ENCODE results near the gene OTP.

The OTP gene

GRCh38 chr5:77636641-77637169 is 1.8 kb downstream of the OTP start:
- H3K27ac ChIP-seq (ENCODE audit: low read depth, low read length): no peak overlapping the region
- no peak overlapping the region for H3K9ac ChIP-seq (ENCODE audit: low read length)
- no peak overlapping the region for H3K14ac ChIP-seq (ENCODE audit: low read length)
- peaks cover 12% of the 10 kb centered on the region for H3K9me3 ChIP-seq (ENCODE audit: insufficient read depth, low read depth, low read length)
- peaks cover 3 to 11% of the 10 kb centered on the region in 2 experiments for H3K4me1 ChIP-seq (ENCODE audit: control insufficient read depth in 1 of 2, insufficient read depth in 2 of 2, low read length in 2 of 2)
- H3K36me3 ChIP-seq (ENCODE audit: control insufficient read depth in 1 of 2, insufficient read depth in 2 of 2, low read length in 2 of 2): no peaks in the 10 kb centered on the region
- no peak overlapping the region for H3K18ac ChIP-seq (ENCODE audit: low read length)
- no peak overlapping the region for H3K4me2 ChIP-seq (ENCODE audit: low read length)
- H2BK120ac ChIP-seq (ENCODE audit: insufficient read depth, low read length, poor library complexity): no peak overlapping the region
- no peak overlapping the region for H3K4me3 ChIP-seq (ENCODE audit: low read depth, low read length)
- no peak overlapping the region for H2AK5ac ChIP-seq (ENCODE audit: low read length)
- H2BK5ac ChIP-seq (ENCODE audit: low read depth, low read length, poor library complexity): no peak overlapping the region
- no peak overlapping the region for H2AFZ ChIP-seq (ENCODE audit: insufficient read depth, low read length, poor library complexity)
- no peaks in the 10 kb centered on the region for H3K79me2 ChIP-seq (ENCODE audit: control insufficient read depth, insufficient read depth, low read length, poor library complexity)
- H4K8ac ChIP-seq (ENCODE audit: low read depth, low read length): no peak overlapping the region
- no peaks in the 10 kb centered on the region for H3K79me1 ChIP-seq (ENCODE audit: low read length)
- H2BK12ac ChIP-seq (ENCODE audit: low read length): no peak overlapping the region
- no peak for DNase-seq
- H4K91ac ChIP-seq (ENCODE audit: low read depth, low read length): no peak overlapping the region
- no peak overlapping the region for H4K12ac ChIP-seq (ENCODE audit: low read depth, low read length)
- no peak overlapping the region for H3K23ac ChIP-seq (ENCODE audit: low read length)
- peaks cover 68% of the 10 kb centered on the region for H3K27me3 ChIP-seq (ENCODE audit: insufficient read depth, low read length)
- H3K4ac ChIP-seq (ENCODE audit: low read depth, low read length): no peak overlapping the region
- WGBS (ENCODE audit: extremely low coverage, insufficient coverage, insufficient read length): no CpG with 5 or more reads among the region's 34 CpGs

- Histone ChIP-seq H2BK12ac (ENCODE audit: low read length) (no peak overlapping the region), H4K12ac (ENCODE audit: low read depth, low read length) (no peak overlapping the region), H2BK5ac (ENCODE audit: low read depth, low read length, poor library complexity) (no peak overlapping the region), H3K14ac (ENCODE audit: low read length) (no peak overlapping the region), H3K27me3 (ENCODE audit: insufficient read depth, low read length) (peaks cover 68% of the 10 kb centered on the region), H4K91ac (ENCODE audit: low read depth, low read length) (no peak overlapping the region), H2AK5ac (ENCODE audit: low read length) (no peak overlapping the region), H3K79me2 (ENCODE audit: control insufficient read depth, insufficient read depth, low read length, poor library complexity) (no peaks in the 10 kb centered on the region), H4K8ac (ENCODE audit: low read depth, low read length) (no peak overlapping the region), H3K27ac (ENCODE audit: low read depth, low read length) (no peak overlapping the region), H3K36me3 (ENCODE audit: control insufficient read depth in 1 of 2, insufficient read depth in 2 of 2, low read length in 2 of 2) (no peaks in the 10 kb centered on the region), H3K9me3 (ENCODE audit: insufficient read depth, low read depth, low read length) (peaks cover 12% of the 10 kb centered on the region), H3K4me3 (ENCODE audit: low read depth, low read length) (no peak overlapping the region), H2BK120ac (ENCODE audit: insufficient read depth, low read length, poor library complexity) (no peak overlapping the region), H3K4me1 (ENCODE audit: control insufficient read depth in 1 of 2, insufficient read depth in 2 of 2, low read length in 2 of 2) (peaks cover 3 to 11% of the 10 kb centered on the region in 2 experiments), H3K9ac (ENCODE audit: low read length) (no peak overlapping the region), H3K23ac (ENCODE audit: low read length) (no peak overlapping the region), H2AFZ (ENCODE audit: insufficient read depth, low read length, poor library complexity) (no peak overlapping the region), H3K18ac (ENCODE audit: low read length) (no peak overlapping the region), H3K4ac (ENCODE audit: low read depth, low read length) (no peak overlapping the region), H3K79me1 (ENCODE audit: low read length) (no peaks in the 10 kb centered on the region), H3K4me2 (ENCODE audit: low read length) (no peak overlapping the region)
- DNase-seq: no peak
- WGBS (ENCODE audit: extremely low coverage, insufficient coverage, insufficient read length): no CpG with 5 or more reads among the region's 30 CpGs
Observed at GRCh38 chr5:77635917-77636640, 2.4 kb downstream of the OTP start.

GRCh38 chr5:77635067-77635916 is 3.2 kb downstream of the OTP start:
- Histone ChIP-seq H2BK5ac (ENCODE audit: low read depth, low read length, poor library complexity) (no peak overlapping the region), H4K8ac (ENCODE audit: low read depth, low read length) (no peak overlapping the region), H3K4me2 (ENCODE audit: low read length) (no peak overlapping the region), H3K27ac (ENCODE audit: low read depth, low read length) (no peak overlapping the region), H2BK12ac (ENCODE audit: low read length) (no peak overlapping the region), H3K18ac (ENCODE audit: low read length) (no peak overlapping the region), H2AK5ac (ENCODE audit: low read length) (no peak overlapping the region), H2BK120ac (ENCODE audit: insufficient read depth, low read length, poor library complexity) (no peak overlapping the region), H3K4ac (ENCODE audit: low read depth, low read length) (no peak overlapping the region), H4K91ac (ENCODE audit: low read depth, low read length) (no peak overlapping the region), H3K4me3 (ENCODE audit: low read depth, low read length) (no peak overlapping the region), H3K27me3 (ENCODE audit: insufficient read depth, low read length) (peaks cover 68% of the 10 kb centered on the region), H3K4me1 (ENCODE audit: control insufficient read depth in 1 of 2, insufficient read depth in 2 of 2, low read length in 2 of 2) (peaks cover 6 to 15% of the 10 kb centered on the region in 2 experiments), H3K79me2 (ENCODE audit: control insufficient read depth, insufficient read depth, low read length, poor library complexity) (no peaks in the 10 kb centered on the region), H3K36me3 (ENCODE audit: control insufficient read depth in 1 of 2, insufficient read depth in 2 of 2, low read length in 2 of 2) (no peaks in the 10 kb centered on the region), H3K14ac (ENCODE audit: low read length) (no peak overlapping the region), H3K23ac (ENCODE audit: low read length) (no peak overlapping the region), H3K9ac (ENCODE audit: low read length) (no peak overlapping the region), H3K79me1 (ENCODE audit: low read length) (no peaks in the 10 kb centered on the region), H2AFZ (ENCODE audit: insufficient read depth, low read length, poor library complexity) (no peak overlapping the region), H3K9me3 (ENCODE audit: insufficient read depth, low read depth, low read length) (peaks cover 12% of the 10 kb centered on the region), H4K12ac (ENCODE audit: low read depth, low read length) (no peak overlapping the region)
- no CpG with 5 or more reads among the region's 11 CpGs for WGBS (ENCODE audit: extremely low coverage, insufficient coverage, insufficient read length)
- DNase-seq: peak in 1 of 2 donors; percentile 69

GRCh38 chr5:77633709-77634108 is 4.8 kb downstream of the OTP start:
- H4K12ac ChIP-seq (ENCODE audit: low read depth, low read length): no peak overlapping the region
- no CpG with 5 or more reads among the region's 5 CpGs for WGBS (ENCODE audit: extremely low coverage, insufficient coverage, insufficient read length)
- no peak overlapping the region for H3K27ac ChIP-seq (ENCODE audit: low read depth, low read length)
- H4K91ac ChIP-seq (ENCODE audit: low read depth, low read length): no peak overlapping the region
- H2AK5ac ChIP-seq (ENCODE audit: low read length): no peak overlapping the region
- H2BK12ac ChIP-seq (ENCODE audit: low read length): no peak overlapping the region
- no peak overlapping the region for H2BK5ac ChIP-seq (ENCODE audit: low read depth, low read length, poor library complexity)
- no peak overlapping the region for H3K9ac ChIP-seq (ENCODE audit: low read length)
- H3K23ac ChIP-seq (ENCODE audit: low read length): no peak overlapping the region
- H4K8ac ChIP-seq (ENCODE audit: low read depth, low read length): no peak overlapping the region
- H3K18ac ChIP-seq (ENCODE audit: low read length): no peak overlapping the region
- peaks cover 12 to 14% of the 10 kb centered on the region in 2 experiments for H3K4me1 ChIP-seq (ENCODE audit: control insufficient read depth in 1 of 2, insufficient read depth in 2 of 2, low read length in 2 of 2)
- DNase-seq: no peak
- no peak overlapping the region for H3K4me3 ChIP-seq (ENCODE audit: low read depth, low read length)
- H3K4me2 ChIP-seq (ENCODE audit: low read length): no peak overlapping the region
- peaks cover 72% of the 10 kb centered on the region for H3K27me3 ChIP-seq (ENCODE audit: insufficient read depth, low read length)
- H3K79me1 ChIP-seq (ENCODE audit: low read length): no peaks in the 10 kb centered on the region
- H2AFZ ChIP-seq (ENCODE audit: insufficient read depth, low read length, poor library complexity): no peak overlapping the region
- no peaks in the 10 kb centered on the region for H3K36me3 ChIP-seq (ENCODE audit: control insufficient read depth in 1 of 2, insufficient read depth in 2 of 2, low read length in 2 of 2)
- H3K14ac ChIP-seq (ENCODE audit: low read length): no peak overlapping the region
- H3K9me3 ChIP-seq (ENCODE audit: insufficient read depth, low read depth, low read length): peaks cover 16% of the 10 kb centered on the region
- H3K4ac ChIP-seq (ENCODE audit: low read depth, low read length): no peak overlapping the region
- H3K79me2 ChIP-seq (ENCODE audit: control insufficient read depth, insufficient read depth, low read length, poor library complexity): no peaks in the 10 kb centered on the region
- H2BK120ac ChIP-seq (ENCODE audit: insufficient read depth, low read length, poor library complexity): no peak overlapping the region

All from trophoblast cell (in vitro differentiated cells and primary cell).